Activated T-cell treated with anti-CD3 and anti-CD28 coated beads, Interleukin-2, amount 50 U/mL, for 1 hour (primary cell): ENCODE data around the gene RPS18.
A peak's percentile ranks its signal among the peaks of the same experiment; 100 is the strongest.

Source experiments
- DNase-seq: peaks from one replicate; pipeline ENCODE4 v3.0.0-alpha.2; 2020

Gene RPS18

DNA sequence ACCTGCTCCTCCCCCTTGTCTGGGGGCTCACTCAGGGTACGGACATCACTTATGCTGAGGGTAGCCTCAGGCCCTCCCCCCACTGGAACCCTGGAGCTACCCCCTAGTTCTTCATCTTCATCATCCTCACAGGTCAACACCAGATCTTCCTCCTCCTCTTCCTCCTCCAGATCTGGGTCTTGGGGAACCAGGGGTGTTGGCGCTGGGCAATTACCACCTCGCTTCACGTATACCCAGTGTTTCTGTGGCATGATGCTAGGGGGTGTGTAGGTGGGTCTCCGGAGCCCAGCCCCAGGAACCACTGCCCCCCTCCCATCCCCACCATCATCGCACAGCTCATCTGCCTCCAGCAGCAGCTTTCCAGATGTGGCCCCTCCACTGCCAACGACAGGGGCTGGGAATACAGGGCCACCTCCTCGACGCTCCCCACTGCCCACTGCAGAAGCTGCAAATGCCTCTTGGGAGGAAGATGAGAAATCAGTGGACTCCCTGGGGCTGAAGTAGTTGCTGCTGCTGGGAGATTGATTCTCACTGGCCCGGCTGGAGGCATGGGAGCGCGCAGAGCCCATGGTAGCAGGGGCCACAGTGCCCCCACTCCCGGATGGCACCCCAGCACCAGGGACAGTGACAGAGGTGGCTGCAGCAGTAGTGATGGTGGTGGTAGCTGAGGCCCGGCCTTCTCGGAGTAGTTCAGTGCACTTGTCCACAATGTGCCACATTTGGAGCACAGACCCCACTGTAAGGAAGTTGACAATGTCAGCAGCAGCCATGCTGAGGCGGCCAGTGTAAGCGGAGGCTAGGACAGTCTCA lies 44.1 kb downstream of the RPS18 start:
- DNase-seq = no peak

GRCh38 chr6:33316603-33317418 lies 44.9 kb downstream of the RPS18 start:
- peak; percentile 31 for DNase-seq

DNA sequence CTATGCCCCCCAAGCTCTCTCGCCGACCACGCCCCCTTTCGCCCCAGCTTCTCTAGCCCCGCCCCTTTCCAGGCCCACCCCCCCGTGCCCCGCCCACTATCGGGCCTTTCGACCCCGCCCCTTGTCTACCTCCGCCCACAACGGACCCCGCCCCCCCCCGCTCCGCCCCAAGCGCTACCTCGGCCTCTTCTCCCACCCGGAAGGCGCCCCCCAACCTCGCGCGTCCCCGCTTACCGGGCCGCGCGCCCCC lies 45.5 kb downstream of the RPS18 start:
- no peak for DNase-seq

- peak; percentile 95 for DNase-seq
These were observed 46.0 kb downstream of the RPS18 start, which contains the start of gene ZBTB22 for GRCh38 chr6:33317669-33318425. Gene ZBTB22 (minus strand): TSS chr6:33317744. CDS start chr6:33316916, 828 bp downstream.

GRCh38 chr6:33318426-33319073 lies 46.7 kb downstream of the RPS18 start:
- DNase-seq = no peak

DNA sequence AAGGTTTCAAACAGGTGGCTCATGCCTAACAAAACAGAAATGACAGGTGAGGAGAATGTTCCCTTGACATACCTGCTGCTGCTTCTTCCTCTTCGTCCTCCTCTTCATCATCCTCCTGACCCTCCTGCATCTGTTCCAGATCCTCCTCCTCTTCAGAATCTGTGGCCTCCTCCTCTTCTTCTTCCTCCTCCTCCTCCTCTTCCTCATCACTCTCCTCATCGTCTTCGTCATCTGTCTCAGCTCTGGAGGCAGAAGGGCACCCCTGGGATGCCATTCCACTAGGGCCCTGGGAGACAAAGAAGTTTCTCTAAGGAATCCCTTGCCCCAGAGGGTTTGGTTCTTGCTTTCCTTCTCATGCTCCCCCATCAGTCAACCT lies 48.1 kb downstream of the RPS18 start:
- DNase-seq = no peak

DNA sequence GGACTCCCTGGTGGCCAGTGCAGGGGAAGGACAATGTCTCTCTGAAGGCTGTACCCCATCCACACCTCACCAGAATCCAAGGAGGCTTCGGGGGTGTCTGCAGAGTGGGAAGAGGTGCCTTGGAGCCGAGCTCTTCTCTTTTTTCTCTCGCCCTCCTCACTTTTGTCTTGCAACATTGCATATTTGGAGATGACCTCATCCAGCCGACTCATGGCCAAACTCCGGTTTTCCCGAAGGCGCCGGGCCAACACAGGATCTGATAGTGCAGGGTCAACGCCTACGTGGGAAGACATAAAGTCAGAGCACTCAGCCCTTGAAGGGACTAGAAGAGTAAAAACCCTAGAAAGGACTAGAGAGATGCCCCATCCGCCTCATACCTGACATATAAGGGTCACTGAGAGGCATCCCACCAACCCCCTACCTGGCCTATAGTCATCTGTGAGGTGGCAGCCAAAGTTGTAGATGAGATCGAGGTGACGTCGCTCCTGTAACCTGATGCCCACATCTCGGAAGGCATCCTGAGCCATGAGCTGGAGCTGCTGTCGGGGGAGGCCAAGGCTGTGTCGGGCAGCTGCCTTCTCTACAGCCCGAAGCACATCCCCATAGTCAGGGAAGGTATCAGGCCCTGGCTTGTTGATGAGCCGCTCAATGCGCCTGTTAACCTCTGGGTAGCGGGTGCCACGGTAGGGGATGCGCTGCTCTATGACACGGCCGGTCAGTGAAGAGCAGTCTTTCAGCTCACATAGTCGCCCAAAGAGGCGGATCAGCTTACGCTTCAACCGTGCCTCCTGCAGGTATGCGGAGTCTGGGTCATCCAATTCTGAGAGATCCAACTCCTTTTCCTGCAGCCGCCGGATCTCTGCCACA lies 48.7 kb downstream of the RPS18 start:
- DNase-seq = no peak

- DNase-seq = no peak
These were observed 49.4 kb downstream of the RPS18 start for GRCh38 chr6:33321227-33321626.

DNA sequence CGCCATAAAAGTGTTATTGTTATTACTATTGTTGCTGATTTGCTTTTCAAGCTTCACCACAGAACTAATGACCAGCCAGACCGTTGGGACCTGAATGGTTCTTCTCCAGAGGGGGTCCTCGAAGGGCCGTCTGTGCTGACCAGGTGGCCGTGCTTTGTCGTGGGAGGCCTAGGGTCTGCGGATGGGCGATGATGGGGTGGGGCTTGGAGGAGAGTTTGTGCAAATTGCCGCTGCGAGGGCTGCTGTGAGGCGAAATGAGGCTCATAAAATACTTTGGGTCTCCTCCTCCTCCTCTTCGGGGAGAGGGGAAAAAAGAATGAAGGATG lies 51.7 kb downstream of the RPS18 start:
- no peak for DNase-seq

DNA sequence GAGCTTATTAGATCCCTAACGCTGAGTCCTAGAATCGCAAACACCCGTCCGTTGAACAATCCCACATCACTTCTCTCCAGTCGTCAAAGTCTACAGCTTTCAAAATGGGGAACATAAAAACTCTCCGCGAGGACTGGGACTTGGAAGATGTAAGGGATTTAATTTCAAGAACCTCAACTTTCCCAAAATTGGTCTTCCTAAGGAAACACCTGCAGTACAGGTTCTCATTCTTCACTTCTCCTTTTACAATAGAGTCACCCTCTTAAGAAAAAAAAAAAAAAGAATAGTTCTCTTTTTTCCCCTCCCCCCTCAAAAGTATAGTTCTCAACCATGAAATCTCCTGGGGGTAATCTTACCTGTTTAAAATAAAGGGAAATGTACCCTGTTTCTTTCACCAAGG lies 52.2 kb downstream of the RPS18 start:
- DNase-seq = no peak
